ENCODE data around the gene SHISAL1.

DNA sequence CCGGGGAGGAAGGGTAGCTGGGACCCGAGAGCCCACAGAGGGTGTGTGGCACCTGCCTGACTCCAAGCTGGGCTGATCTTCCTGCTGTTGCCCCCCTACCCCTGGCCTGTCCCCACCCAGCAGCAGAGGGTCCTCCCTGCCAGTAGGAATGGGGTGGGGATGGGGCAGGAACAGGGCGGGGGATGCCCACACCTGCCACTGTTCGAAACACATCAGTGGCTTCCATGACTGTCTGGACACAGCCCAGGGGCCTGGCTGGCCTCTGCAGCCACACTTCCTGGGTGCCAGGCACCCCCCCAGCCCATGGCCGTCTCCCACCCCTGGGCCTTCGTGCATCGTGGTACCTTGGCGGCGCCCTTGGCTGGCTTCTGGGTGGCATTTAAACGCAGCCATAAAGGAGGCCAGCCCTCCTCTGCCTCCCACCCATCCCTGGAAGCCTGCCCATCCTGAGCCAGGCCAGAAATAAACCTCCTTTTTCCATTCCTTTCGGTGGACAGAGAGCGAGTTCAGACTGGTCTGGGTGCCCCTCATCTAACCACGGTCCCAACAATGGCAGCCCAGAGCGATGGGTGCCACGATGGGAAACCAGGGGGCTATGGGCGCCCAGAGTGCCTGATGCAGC lies 745 bp upstream of the SHISAL1 start:
- TF ChIP-seq POLR2AphosphoS5 (IDR thresholded peaks at IDR 0.05; ENCODE audit: low read depth, low read length), result no peak
- TF ChIP-seq POLR2A (IDR thresholded peaks at IDR 0.05; ENCODE audit: low read depth, low read length), result no peak
